Activated naive CD8-positive, alpha-beta T cell treated with anti-CD3 and anti-CD28 coated beads, Interleukin-2, amount 50 U/mL, for 24 hours (primary cell): ENCODE data around the gene GCAT.

ENCODE experiments used
- ATAC-seq: fragments of 150-1000 bp; cut with Tn5 transposase; one replicate; pipeline ENCODE4 v1.10.0; 2021
- DNase-seq: peaks from one replicate; pipeline ENCODE4 v3.0.0; 2021
- H3K27ac Mint-ChIP-seq: one replicate; pipeline ENCODE4 v1.8.0; 2021; ENCODE audit warnings: mild to moderate bottlenecking, mixed read lengths
- H3K27me3 Mint-ChIP-seq: one replicate; pipeline ENCODE4 v1.8.0; 2021; ENCODE audit warnings: mixed read lengths
- H3K36me3 Mint-ChIP-seq: one replicate; pipeline ENCODE4 v1.8.0; 2021; ENCODE audit warnings: low read depth, mixed read lengths
- H3K4me1 Mint-ChIP-seq: one replicate; pipeline ENCODE4 v1.8.0; 2021; ENCODE audit warnings: mixed read lengths
- H3K4me3 Mint-ChIP-seq: one replicate; pipeline ENCODE4 v1.8.0; 2021; ENCODE audit warnings: mild to moderate bottlenecking, moderate library complexity, mixed read lengths
- H3K9me3 Mint-ChIP-seq: one replicate; pipeline ENCODE4 v1.8.0; 2021; ENCODE audit warnings: mixed read lengths

Gene GCAT

GRCh38 chr22:37812869-37813678 is 5.3 kb downstream of the GCAT start:
- no peak for ATAC-seq
- H3K36me3 Mint-ChIP-seq, result no peaks in the 10 kb centered on the region
- peaks cover 22% of the 10 kb centered on the region for H3K27me3 Mint-ChIP-seq
- peaks cover 15% of the 10 kb centered on the region for H3K4me1 Mint-ChIP-seq
- H3K9me3 Mint-ChIP-seq, result no peaks in the 10 kb centered on the region
- H3K27ac Mint-ChIP-seq, result no peak overlapping the region
- no peak for DNase-seq
- no peak overlapping the region for H3K4me3 Mint-ChIP-seq

- DNase-seq (no peak), ATAC-seq (no peak)
- no peaks in the 10 kb centered on the region for H3K36me3 Mint-ChIP-seq
- H3K4me3 Mint-ChIP-seq, result no peak overlapping the region
- peaks cover 11% of the 10 kb centered on the region for H3K4me1 Mint-ChIP-seq
- H3K9me3 Mint-ChIP-seq, result no peaks in the 10 kb centered on the region
- peaks cover 23% of the 10 kb centered on the region for H3K27me3 Mint-ChIP-seq
- H3K27ac Mint-ChIP-seq, result no peak overlapping the region
Observed at GRCh38 chr22:37815593-37815992, 7.9 kb downstream of the GCAT start.

GRCh38 chr22:37816543-37817180 is 8.9 kb downstream of the GCAT start:
- DNase-seq, result no peak
- no peaks in the 10 kb centered on the region for H3K9me3 Mint-ChIP-seq

GRCh38 chr22:37817705-37818408 is 10.1 kb downstream of the GCAT start:
- DNase-seq (peak; percentile 90), ATAC-seq (peak; percentile 79)
- no peak overlapping the region for H3K4me3 Mint-ChIP-seq
- peaks cover 31% of the 10 kb centered on the region for H3K27me3 Mint-ChIP-seq
- H3K4me1 Mint-ChIP-seq, result peaks cover 11% of the 10 kb centered on the region
- H3K36me3 Mint-ChIP-seq, result no peaks in the 10 kb centered on the region
- H3K27ac Mint-ChIP-seq, result no peak overlapping the region
- H3K9me3 Mint-ChIP-seq, result no peaks in the 10 kb centered on the region

More at GRCh38 chr22:37816543-37817180, 8.9 kb downstream of the GCAT start:
- H3K27ac Mint-ChIP-seq, result no peak overlapping the region
- H3K4me1 Mint-ChIP-seq, result peaks cover 11% of the 10 kb centered on the region
- peaks cover 26% of the 10 kb centered on the region for H3K27me3 Mint-ChIP-seq
- no peak overlapping the region for H3K4me3 Mint-ChIP-seq
- ATAC-seq, result no peak
- H3K36me3 Mint-ChIP-seq, result no peaks in the 10 kb centered on the region

- Mint-ChIP-seq H3K27me3 (peaks cover 35% of the 10 kb centered on the region), H3K36me3 (no peaks in the 10 kb centered on the region), H3K4me1 (peaks cover 11% of the 10 kb centered on the region), H3K27ac (no peak overlapping the region), H3K4me3 (no peak overlapping the region), H3K9me3 (no peaks in the 10 kb centered on the region)
- peak; percentile 63 for ATAC-seq
- DNase-seq, result peak; percentile 66
Observed at GRCh38 chr22:37818409-37819104, 10.8 kb downstream of the GCAT start.

GRCh38 chr22:37819105-37819433 is 11.3 kb downstream of the GCAT start:
- no peak for DNase-seq
- peaks cover 37% of the 10 kb centered on the region for H3K27me3 Mint-ChIP-seq
- H3K4me1 Mint-ChIP-seq, result peaks cover 11% of the 10 kb centered on the region
- H3K36me3 Mint-ChIP-seq, result no peaks in the 10 kb centered on the region
- H3K9me3 Mint-ChIP-seq, result no peaks in the 10 kb centered on the region
- H3K4me3 Mint-ChIP-seq, result no peak overlapping the region
- no peak for ATAC-seq
- no peak overlapping the region for H3K27ac Mint-ChIP-seq

GRCh38 chr22:37820350-37820749 is 12.6 kb downstream of the GCAT start:
- ATAC-seq (no peak), DNase-seq (no peak)
- Mint-ChIP-seq H3K9me3 (no peaks in the 10 kb centered on the region), H3K27me3 (peaks cover 41% of the 10 kb centered on the region), H3K27ac (no peak overlapping the region), H3K36me3 (no peaks in the 10 kb centered on the region), H3K4me3 (no peak overlapping the region), H3K4me1 (peaks cover 11% of the 10 kb centered on the region)

- no peak for DNase-seq
- Mint-ChIP-seq H3K4me3 (no peak overlapping the region), H3K9me3 (no peaks in the 10 kb centered on the region), H3K36me3 (no peaks in the 10 kb centered on the region), H3K4me1 (peaks cover 14% of the 10 kb centered on the region), H3K27me3 (peaks cover 42% of the 10 kb centered on the region), H3K27ac (no peak overlapping the region)
- no peak for ATAC-seq
Observed at GRCh38 chr22:37822079-37822833, 14.5 kb downstream of the GCAT start.

- H3K4me1 Mint-ChIP-seq, result peaks cover 7% of the 10 kb centered on the region
- H3K4me3 Mint-ChIP-seq, result peak within 1 kb of the TSS; percentile 40
- H3K27me3 Mint-ChIP-seq, result peaks cover 38% of the 10 kb centered on the region
- no peak for DNase-seq
- H3K36me3 Mint-ChIP-seq, result peaks cover 3% of the 10 kb centered on the region
- no peaks in the 10 kb centered on the region for H3K9me3 Mint-ChIP-seq
- no peak within 1 kb of the TSS for H3K27ac Mint-ChIP-seq
- ATAC-seq, result no peak
Observed at GRCh38 chr22:37823134-37823985, 15.6 kb downstream of the GCAT start, which contains the start of gene GALR3. Gene GALR3 (plus strand): TSS chr22:37823382. CDS start chr22:37823407, 25 bp downstream.

GRCh38 chr22:37824674-37825641 is 17.2 kb downstream of the GCAT start:
- peak; percentile 60 for ATAC-seq
- H3K27ac Mint-ChIP-seq, result no peak overlapping the region
- DNase-seq, result peak; percentile 14
- H3K27me3 Mint-ChIP-seq, result peaks cover 29% of the 10 kb centered on the region
- no peaks in the 10 kb centered on the region for H3K9me3 Mint-ChIP-seq
- no peak overlapping the region for H3K4me3 Mint-ChIP-seq
- peaks cover 3% of the 10 kb centered on the region for H3K4me1 Mint-ChIP-seq
- peaks cover 6% of the 10 kb centered on the region for H3K36me3 Mint-ChIP-seq

GRCh38 chr22:37827056-37827455 is 19.3 kb downstream of the GCAT start:
- no peak for ATAC-seq
- peaks cover 10% of the 10 kb centered on the region for H3K36me3 Mint-ChIP-seq
- no peak for DNase-seq
- peaks cover 17% of the 10 kb centered on the region for H3K27me3 Mint-ChIP-seq
- no peaks in the 10 kb centered on the region for H3K9me3 Mint-ChIP-seq
- H3K4me3 Mint-ChIP-seq, result no peak overlapping the region
- H3K4me1 Mint-ChIP-seq, result peaks cover 3% of the 10 kb centered on the region
- H3K27ac Mint-ChIP-seq, result no peak overlapping the region

GRCh38 chr22:37830093-37830842 is 22.5 kb downstream of the GCAT start:
- DNase-seq (no peak), ATAC-seq (no peak)
- Mint-ChIP-seq H3K27me3 (peaks cover 3% of the 10 kb centered on the region), H3K9me3 (no peaks in the 10 kb centered on the region), H3K4me1 (peaks cover 3% of the 10 kb centered on the region), H3K4me3 (no peak overlapping the region), H3K36me3 (peaks cover 18% of the 10 kb centered on the region), H3K27ac (no peak overlapping the region)
